IMR-90 (cell line): ENCODE measurements around the gene F5. TPM values are rescaled to one million over a fixed set of nuclear protein-coding genes. Genes with fewer than 3 reads are reported as not detected.

Experiments
- ATAC-seq: fragments of 200-7000 bp; cut with Tn5 transposase; 2 replicates; pipeline ENCODE4 v1.9.1; 2020; ENCODE audit warnings: low read depth, mild to moderate bottlenecking, moderate library complexity
- BruUV-seq: library from RNA; stranded (reverse); fragments of 400-500 nt; replicated peaks from 2 replicates; lab custom pipeline; 2021; lab: Mats Ljungman, UMichigan
- CTCF ChIA-PET: fragments of 300-600 bp; formaldehyde crosslinking; extraction: SDS; loops from one replicate; lab custom pipeline; 2021; ENCODE audit warnings: antibody characterized with exemption; lab: Yijun Ruan, JAX
- POLR2A ChIA-PET: fragments of 300-600 bp; sonication (Branson Sonifier 250); formaldehyde crosslinking; loops from one replicate; lab custom pipeline; 2022; ENCODE audit warnings: antibody characterized with exemption; ENCODE audit not compliant: unreplicated experiment; lab: Charles Lee
- DNase-seq: peaks from one replicate; pipeline ENCODE4 v3.0.0; 2013
- H2AFZ ChIP-seq: replicated peaks from 2 replicates; pipeline ENCODE3; 2013; ENCODE audit warnings: low read length, mild to moderate bottlenecking; ENCODE audit not compliant: poor library complexity
- H2AK5ac ChIP-seq: 2 replicates; pipeline ENCODE4 v1.6.1; 2013; ENCODE audit warnings: low read depth, low read length, inconsistent platforms
- H2AK9ac ChIP-seq: replicated peaks from 2 replicates; pipeline ENCODE3; 2013; ENCODE audit warnings: mild to moderate bottlenecking, low read depth, low read length, moderate library complexity; ENCODE audit not compliant: poor library complexity
- H2BK120ac ChIP-seq: 2 replicates; pipeline ENCODE4 v1.6.1; 2013; ENCODE audit warnings: low read depth, low read length, inconsistent platforms
- H2BK15ac ChIP-seq: 3 replicates; pipeline ENCODE4 v1.6.1; 2013; ENCODE audit warnings: low read depth, low read length, inconsistent platforms
- H2BK20ac ChIP-seq: 2 replicates; pipeline ENCODE4 v1.6.1; 2013; ENCODE audit warnings: low read depth, mild to moderate bottlenecking, inconsistent platforms, low read length, moderate library complexity
- H2BK5ac ChIP-seq: 2 replicates; pipeline ENCODE4 v1.6.1; 2013; ENCODE audit warnings: mild to moderate bottlenecking, low read depth, low read length, inconsistent platforms; ENCODE audit not compliant: poor library complexity, severe bottlenecking
- H3K14ac ChIP-seq: replicated peaks from 2 replicates; pipeline ENCODE4 v1.6.1; 2013; ENCODE audit warnings: low read depth, low read length, inconsistent platforms
- H3K18ac ChIP-seq: 2 replicates; pipeline ENCODE4 v1.6.1; 2013; ENCODE audit warnings: low read depth, low read length, control low read depth
- H3K23ac ChIP-seq: 2 replicates; pipeline ENCODE4 v1.6.1; 2013; ENCODE audit warnings: low read depth, low read length, inconsistent platforms
- H3K27ac ChIP-seq: 2 replicates; pipeline ENCODE4 v1.5.1; 2013; ENCODE audit warnings: mild to moderate bottlenecking, control low read depth, low read length; ENCODE audit not compliant: insufficient read depth
- H3K27me3 ChIP-seq: 2 replicates; pipeline ENCODE4 v1.6.1; 2013; ENCODE audit warnings: low read length; ENCODE audit not compliant: control insufficient read depth, insufficient read depth
- H3K36me3 ChIP-seq: 2 replicates; pipeline ENCODE4 v1.6.1; 2013; ENCODE audit warnings: low read length, mixed read lengths; ENCODE audit not compliant: control insufficient read depth, insufficient read depth
- H3K4ac ChIP-seq: 2 replicates; pipeline ENCODE4 v1.6.1; 2013; ENCODE audit warnings: low read depth, low read length, inconsistent platforms
- H3K4me1 ChIP-seq: 2 replicates; pipeline ENCODE4 v1.6.1; 2013; ENCODE audit warnings: low read length, mixed read lengths; ENCODE audit not compliant: control insufficient read depth, insufficient read depth
- H3K4me2 ChIP-seq: 2 replicates; pipeline ENCODE4 v1.6.1; 2013; ENCODE audit warnings: low read depth, mild to moderate bottlenecking, control low read depth, low read length, moderate library complexity
- H3K4me3 ChIP-seq: 2 replicates; pipeline ENCODE4 v1.5.1; 2013; ENCODE audit warnings: low read depth, mild to moderate bottlenecking, control low read depth, low read length, moderate library complexity; ENCODE audit not compliant: insufficient read depth
- H3K56ac ChIP-seq: 2 replicates; pipeline ENCODE4 v1.6.1; 2013; ENCODE audit warnings: low read length, inconsistent platforms; ENCODE audit not compliant: insufficient read depth; ENCODE audit errors: extremely low read depth
- H3K79me1 ChIP-seq, 2 experiments: 2 replicates each; pipeline ENCODE4 v1.6.1; 2013; ENCODE audit warnings: low read length in 2 of 2, inconsistent platforms in 1 of 2, low read depth in 1 of 2
- H3K9ac ChIP-seq: 2 replicates; pipeline ENCODE4 v1.6.1; 2013; ENCODE audit warnings: low read depth, low read length, control low read depth
- H3K9me1 ChIP-seq: 2 replicates; pipeline ENCODE4 v1.6.1; 2013; ENCODE audit warnings: low read length, inconsistent platforms; ENCODE audit not compliant: insufficient read depth
- H3K9me3 ChIP-seq: 2 replicates; pipeline ENCODE4 v1.6.1; 2013; ENCODE audit warnings: low read length; ENCODE audit not compliant: control insufficient read depth, insufficient read depth
- H4K20me1 ChIP-seq: 2 replicates; pipeline ENCODE4 v1.6.1; 2013; ENCODE audit warnings: low read length, inconsistent platforms; ENCODE audit not compliant: insufficient read depth
- H4K5ac ChIP-seq: 2 replicates; pipeline ENCODE4 v1.6.1; 2013; ENCODE audit warnings: mild to moderate bottlenecking, low read depth, low read length, control low read depth
- H4K8ac ChIP-seq, 2 experiments: 2 replicates each; pipeline ENCODE4 v1.6.1; 2013; ENCODE audit warnings: low read depth in 2 of 2, low read length in 2 of 2, control low read depth in 1 of 2, inconsistent platforms in 1 of 2
- H4K91ac ChIP-seq: 2 replicates; pipeline ENCODE4 v1.6.1; 2013; ENCODE audit warnings: low read depth, low read length, inconsistent platforms; ENCODE audit not compliant: insufficient read depth
- CEBPB ChIP-seq: IDR thresholded peaks from 2 replicates; pipeline ENCODE4 v1.6.1; 2012; ENCODE audit warnings: low read depth, low read length, improper control_type of control experiment
- CHD1 ChIP-seq: IDR thresholded peaks from 2 replicates; pipeline ENCODE4 v1.6.1; 2012; ENCODE audit warnings: low read depth, low read length, improper control_type of control experiment
- MAFK ChIP-seq: IDR thresholded peaks from 2 replicates; pipeline ENCODE4 v1.6.1; 2012; ENCODE audit warnings: low read depth, low read length, improper control_type of control experiment
- NFE2L2 ChIP-seq: fragments of 150-350 bp; IDR thresholded peaks from 2 replicates; pipeline ENCODE4 v1.6.1; 2016; ENCODE audit warnings: low read depth, mild to moderate bottlenecking, low read length
- RAD21 ChIP-seq: IDR thresholded peaks from 2 replicates; pipeline ENCODE4 v1.6.1; 2012; ENCODE audit warnings: low read length, improper control_type of control experiment
- RCOR1 ChIP-seq: IDR thresholded peaks from 2 replicates; pipeline ENCODE4 v1.6.1; 2012; ENCODE audit warnings: mild to moderate bottlenecking, low read length, improper control_type of control experiment; ENCODE audit not compliant: insufficient replicate concordance
- WGBS, 2 experiments: methylation state at CpG; one replicate each; pipeline versions ENCODE4 v1.1.5 to v1.1.7; 2013; ENCODE audit warnings: missing lambda C conversion rate in 2 of 2; ENCODE audit not compliant: insufficient read length in 1 of 2; ENCODE audit errors: extremely low coverage in 2 of 2; 5-methylcytosine and 5-hydroxymethylcytosine counted together
- dilution Hi-C: fragments of 300-500 bp; cut with HindIII; formaldehyde crosslinking; loops from one replicate; pipeline ENCODE4 v1.14.3; 2018; ENCODE audit warnings: low sequenced_read_pairs; ENCODE audit not compliant: unreplicated experiment
- in situ Hi-C: fragments of 300-500 bp; cut with MboI; formaldehyde crosslinking; loops from 3 replicates; pipeline ENCODE4 v1.14.3; 2019; ENCODE audit warnings: low sequenced_read_pairs, inconsistent platforms, mixed read lengths
- intact Hi-C: fragments of 100-400 bp; cut with micrococcal nuclease; formaldehyde crosslinking; loops from 2 replicates; pipeline ENCODE4 v1.10.0; 2022
- polyA plus RNA-seq, 3 experiments: library from polyadenylated mRNA; depleted of rRNA; stranded (reverse); fragments of >200 nt; gene quantifications; 2 replicates each; pipeline ENCODE4 v1.2.3, GENCODE V29; 2012; ENCODE audit warnings: low replicate concordance in 1 of 3
- total RNA-seq: library from RNA; depleted of rRNA; stranded (reverse); fragments of >200 nt; gene quantifications from 2 replicates; pipeline ENCODE4 v1.2.3, GENCODE V29; 2012

The F5 gene
- total and polyA plus RNA-seq, 2 of the 4 experiments (the other 2 are of a cell fraction): not detected

GRCh38 chr1:169508432-169509338, 77.6 kb downstream of the F5 start:
- no CpG with 5 or more reads among the region's 3 CpGs for WGBS, 2 experiments

More at GRCh38 chr1:169508432-169509338, 77.6 kb downstream of the F5 start:
- Histone ChIP-seq H4K5ac (no peak overlapping the region), H3K27me3 (no peaks in the 10 kb centered on the region; the same call in 1 of the 2 replicates), H2BK5ac (no peak overlapping the region), H3K4me3 (no peak overlapping the region), H3K14ac (no peak overlapping the region), H2BK120ac (no peak overlapping the region), H3K23ac (no peak overlapping the region), H3K4ac (0 out of 2 replicates have a peak overlapping the region, but pooled peaks have one; percentile 27), H2AK9ac (no peak overlapping the region), H3K79me1 (no peaks in the 10 kb centered on the region), H3K56ac (no peak overlapping the region), H3K4me2 (no peak overlapping the region), H3K18ac (no peak overlapping the region), H3K36me3 (no peaks in the 10 kb centered on the region), H3K4me1 (no peaks in the 10 kb centered on the region), H2AFZ (peak overlapping the region; percentile 70), H4K91ac (no peak overlapping the region), H3K9me1 (no peaks in the 10 kb centered on the region), H3K9ac (no peak overlapping the region), H4K20me1 (no peaks in the 10 kb centered on the region), H4K8ac (no peak overlapping the region), H2BK20ac (no peak overlapping the region), H3K27ac (no peak overlapping the region), H2BK15ac (no peak overlapping the region), H3K9me3 (no peaks in the 10 kb centered on the region), H2AK5ac (no peak overlapping the region)
- DNase-seq (no peak), ATAC-seq (no peak)
- dilution Hi-C loops: no loop called here
- TF ChIP-seq CEBPB (no peak), NFE2L2 (no peak), MAFK (no peak), CHD1 (no peak), RAD21 (no peak), RCOR1 (no peak)
- intact Hi-C loops: no loop called here
- CTCF ChIA-PET: interaction anchor here (0.6 kb wide), 1 partner anchor 14 kb away, joined by 3 read pairs; no protein-coding TSS in a partner anchor
- BruUV-seq: no TSS peak
- POLR2A ChIA-PET: no interaction called here
- in situ Hi-C loops: no loop called here
